ENCODE results near the gene DEGS2.

The DEGS2 gene

GRCh38 chr14:100129161-100129589 is 30.3 kb downstream of the DEGS2 start:
- ChIA-PET CTCF (interaction anchor here (0.5 kb wide), 1 partner anchor 106 kb away, joined by 3 read pairs; no protein-coding TSS in a partner anchor), POLR2A (no interaction called here)
- TF ChIP-seq BHLHE40 (IDR thresholded peaks at IDR 0.05; ENCODE audit: borderline replicate concordance) (no peak), TARDBP (IDR thresholded peaks at IDR 0.05) (no peak), L3MBTL2 (conservative IDR thresholded peaks at IDR 0.05) (no peak), NFRKB (IDR thresholded peaks at IDR 0.05) (no peak), FOXA1 (IDR thresholded peaks at IDR 0.05) (no peak), ARNT (IDR thresholded peaks at IDR 0.05) (no peak), ZNF384 (IDR thresholded peaks at IDR 0.05) (no peak), FOXM1 (IDR thresholded peaks at IDR 0.05; ENCODE audit: borderline replicate concordance) (no peak), PKNOX1 (IDR thresholded peaks at IDR 0.05) (no peak)
- DNase-seq (ENCODE audit: extremely low spot score) = no peak

GRCh38 chr14:100128688-100129087 is 30.8 kb downstream of the DEGS2 start:
- DNase-seq (ENCODE audit: extremely low spot score) = no peak
- TF ChIP-seq ZNF384 (IDR thresholded peaks at IDR 0.05) (no peak), TARDBP (IDR thresholded peaks at IDR 0.05) (no peak), FOXK2 (IDR thresholded peaks at IDR 0.05) (no peak), LEF1 (IDR thresholded peaks at IDR 0.05; ENCODE audit: borderline replicate concordance) (no peak)
- POLR2A ChIA-PET = no interaction called here
- CTCF ChIA-PET = interaction anchor here (0.5 kb wide), 1 partner anchor 106 kb away, joined by 3 read pairs; no protein-coding TSS in a partner anchor

- TF ChIP-seq L3MBTL2 (conservative IDR thresholded peaks at IDR 0.05) (no peak), TARDBP (IDR thresholded peaks at IDR 0.05) (no peak), PKNOX1 (IDR thresholded peaks at IDR 0.05) (no peak), FOXK2 (IDR thresholded peaks at IDR 0.05) (no peak), NFRKB (IDR thresholded peaks at IDR 0.05) (no peak), HDGF (IDR thresholded peaks at IDR 0.05; ENCODE audit: borderline replicate concordance) (no peak), BHLHE40 (IDR thresholded peaks at IDR 0.05; ENCODE audit: borderline replicate concordance) (no peak), ARNT (IDR thresholded peaks at IDR 0.05) (no peak), SP1 (IDR thresholded peaks at IDR 0.05) (no peak), FOXM1 (IDR thresholded peaks at IDR 0.05; ENCODE audit: borderline replicate concordance) (no peak), CTBP1 (IDR thresholded peaks at IDR 0.05; ENCODE audit: borderline replicate concordance) (no peak), FOXA1 (IDR thresholded peaks at IDR 0.05) (no peak), ELF4 (IDR thresholded peaks at IDR 0.05) (no peak), LEF1 (IDR thresholded peaks at IDR 0.05; ENCODE audit: borderline replicate concordance) (no peak), ZNF384 (IDR thresholded peaks at IDR 0.05) (no peak), SUZ12 (IDR thresholded peaks at IDR 0.05) (no peak)
- ChIA-PET POLR2A (no interaction called here), CTCF (no interaction called here)
- no peak for DNase-seq (ENCODE audit: extremely low spot score)
Measured at GRCh38 chr14:100127853-100128455, 31.5 kb downstream of the DEGS2 start.

GRCh38 chr14:100126401-100126800 is 33.0 kb downstream of the DEGS2 start:
- DNase-seq (ENCODE audit: extremely low spot score) = no peak
- ChIA-PET CTCF (no interaction called here), POLR2A (no interaction called here)
- TF ChIP-seq SUZ12 (IDR thresholded peaks at IDR 0.05) (no peak), TARDBP (IDR thresholded peaks at IDR 0.05) (no peak), CTBP1 (IDR thresholded peaks at IDR 0.05; ENCODE audit: borderline replicate concordance) (no peak), NFRKB (IDR thresholded peaks at IDR 0.05) (no peak), LEF1 (IDR thresholded peaks at IDR 0.05; ENCODE audit: borderline replicate concordance) (no peak), ELF4 (IDR thresholded peaks at IDR 0.05) (no peak), FOXK2 (IDR thresholded peaks at IDR 0.05) (no peak), HDGF (IDR thresholded peaks at IDR 0.05; ENCODE audit: borderline replicate concordance) (no peak), BHLHE40 (IDR thresholded peaks at IDR 0.05; ENCODE audit: borderline replicate concordance) (no peak), ZNF384 (IDR thresholded peaks at IDR 0.05) (no peak), SP1 (IDR thresholded peaks at IDR 0.05) (no peak), ARNT (IDR thresholded peaks at IDR 0.05) (no peak), L3MBTL2 (conservative IDR thresholded peaks at IDR 0.05) (no peak), FOXM1 (IDR thresholded peaks at IDR 0.05; ENCODE audit: borderline replicate concordance) (no peak), FOXA1 (IDR thresholded peaks at IDR 0.05) (no peak), PKNOX1 (IDR thresholded peaks at IDR 0.05) (no peak)

- ChIA-PET POLR2A (no interaction called here), CTCF (interaction anchor here (0.6 kb wide), 1 partner anchor 143 kb away, joined by 3 read pairs; no protein-coding TSS in a partner anchor)
- DNase-seq (ENCODE audit: extremely low spot score) = no peak
- TF ChIP-seq ARNT (IDR thresholded peaks at IDR 0.05) (no peak), CTBP1 (IDR thresholded peaks at IDR 0.05; ENCODE audit: borderline replicate concordance) (no peak), SP1 (IDR thresholded peaks at IDR 0.05) (no peak), NFRKB (IDR thresholded peaks at IDR 0.05) (no peak), LEF1 (IDR thresholded peaks at IDR 0.05; ENCODE audit: borderline replicate concordance) (no peak), ZNF384 (IDR thresholded peaks at IDR 0.05) (no peak), ELF4 (IDR thresholded peaks at IDR 0.05) (no peak), FOXM1 (IDR thresholded peaks at IDR 0.05; ENCODE audit: borderline replicate concordance) (no peak), HDGF (IDR thresholded peaks at IDR 0.05; ENCODE audit: borderline replicate concordance) (no peak), TARDBP (IDR thresholded peaks at IDR 0.05) (no peak), FOXK2 (IDR thresholded peaks at IDR 0.05) (no peak), BHLHE40 (IDR thresholded peaks at IDR 0.05; ENCODE audit: borderline replicate concordance) (no peak), FOXA1 (IDR thresholded peaks at IDR 0.05) (no peak), SUZ12 (IDR thresholded peaks at IDR 0.05) (no peak)
Measured at GRCh38 chr14:100124551-100125088, 34.8 kb downstream of the DEGS2 start.

- no peak for DNase-seq (ENCODE audit: extremely low spot score)
- TF ChIP-seq HDGF (IDR thresholded peaks at IDR 0.05; ENCODE audit: borderline replicate concordance) = no peak
- TF ChIP-seq BHLHE40 (IDR thresholded peaks at IDR 0.05; ENCODE audit: borderline replicate concordance) = no peak
- TF ChIP-seq ZNF384 (IDR thresholded peaks at IDR 0.05) = no peak
- no peak for TF ChIP-seq FOXM1 (IDR thresholded peaks at IDR 0.05; ENCODE audit: borderline replicate concordance)
- no peak for TF ChIP-seq LEF1 (IDR thresholded peaks at IDR 0.05; ENCODE audit: borderline replicate concordance)
- TF ChIP-seq NFRKB (IDR thresholded peaks at IDR 0.05) = no peak
- TF ChIP-seq SP1 (IDR thresholded peaks at IDR 0.05) = no peak
- TF ChIP-seq CTBP1 (IDR thresholded peaks at IDR 0.05; ENCODE audit: borderline replicate concordance) = no peak
- no peak for TF ChIP-seq ELF4 (IDR thresholded peaks at IDR 0.05)
- no peak for TF ChIP-seq ARNT (IDR thresholded peaks at IDR 0.05)
- no peak for TF ChIP-seq TARDBP (IDR thresholded peaks at IDR 0.05)
- TF ChIP-seq FOXA1 (IDR thresholded peaks at IDR 0.05) = no peak
- no peak for TF ChIP-seq L3MBTL2 (conservative IDR thresholded peaks at IDR 0.05)
- no peak for TF ChIP-seq FOXK2 (IDR thresholded peaks at IDR 0.05)
- TF ChIP-seq SUZ12 (IDR thresholded peaks at IDR 0.05) = no peak
- TF ChIP-seq PKNOX1 (IDR thresholded peaks at IDR 0.05) = no peak
- ChIA-PET POLR2A (no interaction called here), CTCF (no interaction called here)
Measured at GRCh38 chr14:100123618-100124017, 35.8 kb downstream of the DEGS2 start.

All from HEK293T (cell line).